RKO (cell line): ENCODE results near the gene CD300E.

Experiments used
- DNase-seq: peaks from one replicate; pipeline ENCODE4 v3.0.0-alpha.2; 2016; ENCODE audit warnings: low spot score

The CD300E gene

GRCh38 chr17:74566132-74566753 lies 57.3 kb downstream of the CD300E start:
- peak; percentile 56 for DNase-seq

- DNase-seq, result no peak
Observed at GRCh38 chr17:74565126-74565525, 58.4 kb downstream of the CD300E start.

- no peak for DNase-seq
Observed at GRCh38 chr17:74563358-74563757, 60.2 kb downstream of the CD300E start.

- DNase-seq, result no peak
Observed at GRCh38 chr17:74561586-74561985, 62.0 kb downstream of the CD300E start.
